ENCODE results near the gene SETMAR. TPM values are rescaled to one million over a fixed set of nuclear protein-coding genes. Genes with fewer than 3 reads are reported as not detected.

The SETMAR gene
- total and polyA plus RNA-seq, 2 of the 8 experiments (the other 6 are each of a cell fraction or from before 2014, with no cell fraction given), result 16.1 to 25.3 TPM

DNA sequence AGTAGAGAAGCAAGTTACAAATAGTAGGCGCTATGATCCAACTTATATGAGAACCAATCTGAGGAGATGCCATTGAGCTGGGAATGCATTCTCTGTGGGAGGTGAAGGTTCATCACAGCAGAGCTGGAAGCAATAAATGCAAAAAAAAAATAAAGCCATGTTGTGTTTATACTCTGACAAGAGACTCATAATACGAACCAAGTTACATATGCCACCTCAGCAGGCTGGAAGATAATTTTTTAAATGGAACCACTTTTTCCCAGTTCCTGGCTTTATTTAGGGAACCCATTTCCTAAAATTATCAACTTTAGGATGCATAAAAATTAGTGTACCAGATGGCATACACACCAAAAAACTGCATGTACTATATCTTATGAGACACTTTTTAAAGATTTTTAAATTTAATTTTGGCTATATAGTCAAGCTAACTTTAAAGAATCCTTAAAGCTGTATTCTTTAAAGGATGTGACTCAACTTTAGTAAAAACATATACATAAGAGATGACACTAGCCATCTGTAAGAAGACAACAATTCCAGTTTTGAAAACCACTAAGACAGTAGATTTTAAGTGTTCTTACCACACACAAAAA lies 23.6 kb upstream of the SETMAR start:
- H4K5ac ChIP-seq (ENCODE audit: insufficient read length, low read depth, low read length), result no peak overlapping the region
- H3K14ac ChIP-seq (ENCODE audit: insufficient read length), result no peak overlapping the region
- no peak overlapping the region for H3K23ac ChIP-seq (ENCODE audit: insufficient read length)
- H2AFZ ChIP-seq (ENCODE audit: low read length), result no peak overlapping the region
- no peaks in the 10 kb centered on the region for H3K23me2 ChIP-seq (ENCODE audit: low read depth, low read length)
- H3K18ac ChIP-seq (ENCODE audit: extremely low read depth, low read length), result no peak overlapping the region
- no peaks in the 10 kb centered on the region for H4K20me1 ChIP-seq (replicated peaks in 1 of 2; ENCODE audit: control insufficient read depth in 1 of 2, insufficient read depth in 2 of 2, low read length in 2 of 2)
- no peaks in the 10 kb centered on the region; a peak in 1 of 7 replicates for H3K4me1 ChIP-seq (replicated peaks in 1 of 4; ENCODE audit: control insufficient read depth in 3 of 4, insufficient read depth in 4 of 4, low read length in 3 of 4)
- WGBS, 2 experiments (ENCODE audit: extremely low coverage in 1 of 2, insufficient coverage in 1 of 2, insufficient read length in 1 of 2, insufficient replicate concordance in 2 of 2, low coverage in 1 of 2, low lambda C conversion rate in 2 of 2, missing lambda C conversion rate in 1 of 2), result 89% methylated on average over 2 of the region's 2 CpGs; no CpG with 5 or more reads in 1 of the 2 experiments
- no peak overlapping the region for H3K9ac ChIP-seq (replicated peaks in 1 of 4; ENCODE audit: extremely low read depth in 1 of 4, low read depth in 3 of 4, low read length in 3 of 4)
- no peaks in the 10 kb centered on the region for H3K9me3 ChIP-seq (ENCODE audit: insufficient read depth in 2 of 2, low read depth in 1 of 2, low read length in 1 of 2)
- no peaks in the 10 kb centered on the region for H3K79me2 ChIP-seq (ENCODE audit: control insufficient read depth in 1 of 2, insufficient read depth in 2 of 2, low read length in 2 of 2)
- no peak overlapping the region for H2BK12ac ChIP-seq (ENCODE audit: low read depth, low read length)
- no peak overlapping the region for H3K4ac ChIP-seq (replicated peaks; ENCODE audit: insufficient read length, low read depth, low read length)
- H3K4me2 ChIP-seq (ENCODE audit: insufficient read depth in 1 of 2, low read depth in 2 of 2, low read length in 2 of 2), result no peak overlapping the region
- H4K91ac ChIP-seq (replicated peaks; ENCODE audit: insufficient read length, low read length), result no peak overlapping the region
- no peaks in the 10 kb centered on the region; a peak in 1 of 7 replicates for H3K27me3 ChIP-seq (replicated peaks in 1 of 4; ENCODE audit: control insufficient read depth in 3 of 4, extremely low read depth in 1 of 4, insufficient read depth in 3 of 4, low read length in 3 of 4)
- ChIA-PET POLR2A (ENCODE audit: partially characterized antibody) (interaction anchor here (0.8 kb wide), 1 partner anchor 466 kb away, joined by 3 read pairs; no protein-coding TSS in a partner anchor), CTCF (ENCODE audit: partially characterized antibody) (interaction anchor here (1.1 to 2.3 kb wide), 3 partner anchors 8 to 27 kb away, joined by 3 to 11 read pairs (median 4); no protein-coding TSS in a partner anchor)
- H3K79me1 ChIP-seq (ENCODE audit: low read depth, low read length), result no peaks in the 10 kb centered on the region
- H2BK20ac ChIP-seq (ENCODE audit: low read length), result no peak overlapping the region
- H3K36me3 ChIP-seq (ENCODE audit: control insufficient read depth in 2 of 4, insufficient read depth in 4 of 4, low read length in 3 of 4), result no peaks in the 10 kb centered on the region
- no peak overlapping the region for H4K8ac ChIP-seq (ENCODE audit: extremely low read depth, insufficient read depth, low read length)
- no peak overlapping the region for H3K56ac ChIP-seq (replicated peaks; ENCODE audit: insufficient read length, low read depth, low read length)
- H2BK5ac ChIP-seq (ENCODE audit: low read depth, low read length), result no peak overlapping the region
- no peak overlapping the region for H2BK15ac ChIP-seq (ENCODE audit: low read length)
- no peak for DNase-seq (ENCODE audit: low read depth in 1 of 2, low spot score in 2 of 2)
- H3K4me3 ChIP-seq (ENCODE audit: extremely low read depth in 1 of 4, insufficient read depth in 2 of 4, low read depth in 3 of 4, low read length in 4 of 4), result no peak overlapping the region
- FAIRE-seq, result no peak
- TF ChIP-seq EGR1 (IDR thresholded peaks at IDR 0.05; ENCODE audit: borderline replicate concordance, low read depth, low read length), result no peak
- TF ChIP-seq, protein P1, sequence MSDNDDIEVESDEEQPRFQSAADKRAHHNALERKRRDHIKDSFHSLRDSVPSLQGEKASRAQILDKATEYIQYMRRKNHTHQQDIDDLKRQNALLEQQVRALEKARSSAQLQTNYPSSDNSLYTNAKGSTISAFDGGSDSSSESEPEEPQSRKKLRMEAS (IDR thresholded peaks at IDR 0.05), result no peak
- no peak for TF ChIP-seq CHD2 (IDR thresholded peaks at IDR 0.05; ENCODE audit: low read length)
- no peak for TF ChIP-seq SIN3A (conservative IDR thresholded peaks at IDR 0.05 in 1 of 2, IDR thresholded peaks at IDR 0.05 in 1 of 2; ENCODE audit: low read depth in 1 of 2, low read length in 2 of 2)
- TF ChIP-seq ATF2 (IDR thresholded peaks at IDR 0.05; ENCODE audit: low read length), result no peak
- no peak for TF ChIP-seq TCF12 (IDR thresholded peaks at IDR 0.05; ENCODE audit: low read depth, low read length)
- TF ChIP-seq SP1 (IDR thresholded peaks at IDR 0.05; ENCODE audit: low read depth, low read length), result no peak
- no peak for TF ChIP-seq ASH2L (IDR thresholded peaks at IDR 0.05; ENCODE audit: low read length)
- no peak overlapping the region for H2AK5ac ChIP-seq (ENCODE audit: low read depth, low read length)
- no peak overlapping the region for H2BK120ac ChIP-seq (replicated peaks; ENCODE audit: low read depth, low read length)
- no peak overlapping the region for H3K27ac ChIP-seq (ENCODE audit: low read depth, low read length)
